ENCODE measurements around the gene FAF2.

The FAF2 gene

DNA sequence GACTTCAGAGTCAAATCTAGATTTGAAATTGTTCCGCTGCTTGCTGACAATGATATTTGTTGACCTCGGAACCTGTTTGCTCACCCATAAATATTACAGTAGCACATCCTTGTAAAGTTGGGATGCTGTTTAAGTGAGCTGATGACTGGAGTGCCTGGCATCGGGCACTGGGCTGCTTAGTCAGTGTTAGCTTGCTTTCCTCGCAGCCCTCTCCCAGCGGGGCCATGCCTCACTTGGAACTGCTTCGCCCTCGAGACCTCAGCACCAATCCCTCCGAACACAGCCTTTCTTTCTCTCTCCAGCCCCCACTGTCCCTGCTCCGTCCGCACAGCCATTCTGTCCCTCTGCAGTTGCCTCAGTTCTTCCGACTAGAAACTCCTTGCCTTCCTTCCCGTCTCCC lies 65.6 kb downstream of the FAF2 start:
- Histone ChIP-seq H2BK5ac (ENCODE audit: low read length) (no peak overlapping the region), H4K8ac (ENCODE audit: low read depth, low read length) (no peak overlapping the region), H3K4ac (ENCODE audit: low read depth, low read length) (no peak overlapping the region), H3K79me2 (ENCODE audit: control insufficient read depth, insufficient read depth, low read length) (no peaks in the 10 kb centered on the region), H2BK120ac (ENCODE audit: low read depth, low read length) (no peak overlapping the region), H3K4me2 (ENCODE audit: low read length) (no peak overlapping the region), H3K4me3 (ENCODE audit: low read length) (no peak overlapping the region), H3K36me3 (ENCODE audit: control insufficient read depth, insufficient read depth, low read length) (peaks cover 2% of the 10 kb centered on the region), H3K18ac (ENCODE audit: low read length) (no peak overlapping the region), H3K56ac (ENCODE audit: low read length) (no peak overlapping the region), H2BK15ac (replicated peaks; ENCODE audit: low read depth) (no peak overlapping the region), H2AK5ac (ENCODE audit: low read length) (no peak overlapping the region), H4K5ac (ENCODE audit: low read length) (no peak overlapping the region), H3K27me3 (ENCODE audit: insufficient read depth, low read length, poor library complexity) (no peaks in the 10 kb centered on the region), H3K27ac (ENCODE audit: low read depth, low read length) (no peak overlapping the region), H3K4me1 (ENCODE audit: control insufficient read depth, low read depth, low read length) (no peaks in the 10 kb centered on the region), H3K79me1 (ENCODE audit: low read length) (no peaks in the 10 kb centered on the region), H3K23ac (ENCODE audit: low read length) (no peak overlapping the region), H3K9ac (ENCODE audit: low read length) (no peak overlapping the region)
- DNase-seq: no peak
- WGBS (ENCODE audit: extremely low coverage, insufficient coverage, low lambda C conversion rate): no CpG with 5 or more reads among the region's 12 CpGs

DNA sequence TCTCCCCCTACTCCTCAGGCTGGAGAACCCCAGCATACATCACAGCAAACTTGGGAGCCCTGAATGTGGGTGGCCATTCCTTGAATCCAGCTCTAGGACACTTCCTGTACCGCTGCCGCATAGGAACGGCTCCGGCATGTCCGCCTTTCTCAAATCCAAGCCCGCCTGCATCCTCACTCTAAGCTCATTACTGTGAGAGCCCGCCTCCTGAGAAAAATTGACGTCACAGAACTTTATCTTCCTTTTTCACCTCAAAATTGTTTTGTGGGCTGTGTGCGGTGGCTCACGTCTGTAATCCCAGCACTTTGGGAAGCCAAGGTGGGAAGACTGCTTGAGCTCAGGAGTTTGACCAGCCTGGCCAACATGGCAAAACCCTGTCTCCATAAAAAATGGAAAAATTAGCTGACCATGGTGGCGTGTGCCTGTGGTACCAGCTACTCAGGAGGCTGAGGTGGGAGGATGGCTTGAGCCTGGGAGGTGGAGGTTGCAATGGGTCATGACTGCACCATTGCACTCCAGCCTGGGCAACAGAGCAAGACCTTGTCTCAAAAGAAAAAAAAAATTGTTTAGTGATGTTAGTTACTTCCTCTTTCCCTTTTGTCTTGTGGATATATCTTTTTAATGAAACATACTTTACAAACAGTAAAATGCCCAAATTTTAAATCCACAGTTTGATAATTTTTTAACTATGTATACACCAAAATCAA lies 66.2 kb downstream of the FAF2 start:
- WGBS (ENCODE audit: extremely low coverage, insufficient coverage, low lambda C conversion rate): no CpG with 5 or more reads among the region's 11 CpGs
- H2BK5ac ChIP-seq (ENCODE audit: low read length): no peak overlapping the region
- no peaks in the 10 kb centered on the region for H3K4me1 ChIP-seq (ENCODE audit: control insufficient read depth, low read depth, low read length)
- no peak overlapping the region for H3K4ac ChIP-seq (ENCODE audit: low read depth, low read length)
- no peak overlapping the region for H3K23ac ChIP-seq (ENCODE audit: low read length)
- no peak overlapping the region for H3K18ac ChIP-seq (ENCODE audit: low read length)
- H3K4me2 ChIP-seq (ENCODE audit: low read length): no peak overlapping the region
- H3K79me1 ChIP-seq (ENCODE audit: low read length): no peaks in the 10 kb centered on the region
- no peak overlapping the region for H4K5ac ChIP-seq (ENCODE audit: low read length)
- no peak overlapping the region for H3K9ac ChIP-seq (ENCODE audit: low read length)
- no peak for DNase-seq
- no peak overlapping the region for H4K8ac ChIP-seq (ENCODE audit: low read depth, low read length)
- H3K56ac ChIP-seq (ENCODE audit: low read length): no peak overlapping the region
- no peak overlapping the region for H2BK15ac ChIP-seq (replicated peaks; ENCODE audit: low read depth)
- H3K79me2 ChIP-seq (ENCODE audit: control insufficient read depth, insufficient read depth, low read length): no peaks in the 10 kb centered on the region
- no peaks in the 10 kb centered on the region for H3K27me3 ChIP-seq (ENCODE audit: insufficient read depth, low read length, poor library complexity)
- H2AK5ac ChIP-seq (ENCODE audit: low read length): no peak overlapping the region
- H3K27ac ChIP-seq (ENCODE audit: low read depth, low read length): no peak overlapping the region
- no peak overlapping the region for H3K4me3 ChIP-seq (ENCODE audit: low read length)
- H3K36me3 ChIP-seq (ENCODE audit: control insufficient read depth, insufficient read depth, low read length): no peaks in the 10 kb centered on the region
- H2BK120ac ChIP-seq (ENCODE audit: low read depth, low read length): no peak overlapping the region

DNA sequence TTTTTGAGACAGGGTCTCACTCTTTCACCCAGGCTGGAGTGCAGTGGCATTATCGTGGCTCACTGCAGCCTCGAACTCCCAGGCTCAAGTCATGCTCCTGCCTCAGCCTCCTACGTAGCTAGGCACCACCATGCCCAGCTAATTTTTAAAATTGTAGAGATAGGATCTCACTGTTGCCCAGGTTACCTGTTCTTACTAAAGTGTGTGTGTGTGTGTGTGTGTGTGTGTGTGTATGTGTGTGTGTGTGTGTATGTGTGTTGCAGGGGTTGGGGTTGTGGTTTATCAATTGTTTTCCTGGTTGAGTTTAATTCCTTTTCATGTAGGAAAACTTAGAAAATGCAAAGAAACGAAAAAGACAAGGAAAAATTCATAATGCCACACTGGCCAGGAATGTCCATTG lies 67.2 kb downstream of the FAF2 start:
- H3K79me1 ChIP-seq (ENCODE audit: low read length): no peaks in the 10 kb centered on the region
- DNase-seq: no peak
- no peak overlapping the region for H3K4me3 ChIP-seq (ENCODE audit: low read length)
- no peak overlapping the region for H2BK120ac ChIP-seq (ENCODE audit: low read depth, low read length)
- no peak overlapping the region for H2BK5ac ChIP-seq (ENCODE audit: low read length)
- H3K4ac ChIP-seq (ENCODE audit: low read depth, low read length): no peak overlapping the region
- no CpG with 5 or more reads among the region's 4 CpGs for WGBS (ENCODE audit: extremely low coverage, insufficient coverage, low lambda C conversion rate)
- H3K4me1 ChIP-seq (ENCODE audit: control insufficient read depth, low read depth, low read length): no peaks in the 10 kb centered on the region
- no peak overlapping the region for H2BK15ac ChIP-seq (replicated peaks; ENCODE audit: low read depth)
- no peaks in the 10 kb centered on the region for H3K36me3 ChIP-seq (ENCODE audit: control insufficient read depth, insufficient read depth, low read length)
- no peak overlapping the region for H3K4me2 ChIP-seq (ENCODE audit: low read length)
- H2AK5ac ChIP-seq (ENCODE audit: low read length): no peak overlapping the region
- no peak overlapping the region for H3K9ac ChIP-seq (ENCODE audit: low read length)
- no peak overlapping the region for H3K27ac ChIP-seq (ENCODE audit: low read depth, low read length)
- H4K5ac ChIP-seq (ENCODE audit: low read length): no peak overlapping the region
- H3K56ac ChIP-seq (ENCODE audit: low read length): no peak overlapping the region
- H3K79me2 ChIP-seq (ENCODE audit: control insufficient read depth, insufficient read depth, low read length): no peaks in the 10 kb centered on the region
- H3K18ac ChIP-seq (ENCODE audit: low read length): no peak overlapping the region
- H3K23ac ChIP-seq (ENCODE audit: low read length): no peak overlapping the region
- H3K27me3 ChIP-seq (ENCODE audit: insufficient read depth, low read length, poor library complexity): no peaks in the 10 kb centered on the region
- H4K8ac ChIP-seq (ENCODE audit: low read depth, low read length): no peak overlapping the region

DNA sequence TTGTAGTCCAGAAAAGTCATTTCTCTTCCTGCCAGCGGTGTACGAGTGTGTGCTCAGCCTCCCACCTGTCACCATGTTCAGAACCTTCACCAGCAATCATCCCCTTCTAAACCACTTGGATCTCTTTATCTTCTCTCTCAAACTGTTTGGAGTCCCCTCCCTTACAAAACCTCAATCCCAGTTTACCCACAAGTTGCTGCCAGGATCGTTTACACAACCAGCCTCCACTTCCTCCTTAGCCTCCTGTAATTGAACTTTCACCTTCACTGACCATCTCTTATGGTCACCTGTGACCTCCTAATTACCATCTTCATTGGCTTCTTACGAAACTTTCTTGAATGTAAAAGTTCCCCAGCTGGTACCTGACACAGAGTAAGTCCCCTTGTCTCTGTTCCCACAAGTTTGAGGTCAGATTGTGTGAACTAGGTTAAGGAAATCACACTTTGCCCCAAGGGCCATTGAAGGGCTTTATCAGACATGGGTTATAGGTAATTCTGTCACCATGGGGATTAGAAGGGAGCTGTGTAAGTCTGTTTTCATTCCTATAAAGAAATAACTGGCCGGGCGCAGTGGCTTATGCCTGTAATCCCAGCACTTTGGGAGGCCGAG lies 69.0 kb downstream of the FAF2 start:
- H3K18ac ChIP-seq (ENCODE audit: low read length): no peak overlapping the region
- no peak overlapping the region for H2BK5ac ChIP-seq (ENCODE audit: low read length)
- H2BK120ac ChIP-seq (ENCODE audit: low read depth, low read length): no peak overlapping the region
- H4K5ac ChIP-seq (ENCODE audit: low read length): no peak overlapping the region
- no peak for DNase-seq
- H3K4ac ChIP-seq (ENCODE audit: low read depth, low read length): no peak overlapping the region
- no peak overlapping the region for H3K27ac ChIP-seq (ENCODE audit: low read depth, low read length)
- no peaks in the 10 kb centered on the region for H3K27me3 ChIP-seq (ENCODE audit: insufficient read depth, low read length, poor library complexity)
- H3K79me2 ChIP-seq (ENCODE audit: control insufficient read depth, insufficient read depth, low read length): no peaks in the 10 kb centered on the region
- WGBS (ENCODE audit: extremely low coverage, insufficient coverage, low lambda C conversion rate): no CpG with 5 or more reads among the region's 7 CpGs
- no peaks in the 10 kb centered on the region for H3K79me1 ChIP-seq (ENCODE audit: low read length)
- H4K8ac ChIP-seq (ENCODE audit: low read depth, low read length): no peak overlapping the region
- no peak overlapping the region for H3K9ac ChIP-seq (ENCODE audit: low read length)
- H3K4me2 ChIP-seq (ENCODE audit: low read length): no peak overlapping the region
- H3K36me3 ChIP-seq (ENCODE audit: control insufficient read depth, insufficient read depth, low read length): no peaks in the 10 kb centered on the region
- no peak overlapping the region for H2AK5ac ChIP-seq (ENCODE audit: low read length)
- no peak overlapping the region for H2BK15ac ChIP-seq (replicated peaks; ENCODE audit: low read depth)
- no peak overlapping the region for H3K23ac ChIP-seq (ENCODE audit: low read length)
- H3K4me3 ChIP-seq (ENCODE audit: low read length): no peak overlapping the region
- H3K56ac ChIP-seq (ENCODE audit: low read length): no peak overlapping the region
- H3K4me1 ChIP-seq (ENCODE audit: control insufficient read depth, low read depth, low read length): no peaks in the 10 kb centered on the region

DNA sequence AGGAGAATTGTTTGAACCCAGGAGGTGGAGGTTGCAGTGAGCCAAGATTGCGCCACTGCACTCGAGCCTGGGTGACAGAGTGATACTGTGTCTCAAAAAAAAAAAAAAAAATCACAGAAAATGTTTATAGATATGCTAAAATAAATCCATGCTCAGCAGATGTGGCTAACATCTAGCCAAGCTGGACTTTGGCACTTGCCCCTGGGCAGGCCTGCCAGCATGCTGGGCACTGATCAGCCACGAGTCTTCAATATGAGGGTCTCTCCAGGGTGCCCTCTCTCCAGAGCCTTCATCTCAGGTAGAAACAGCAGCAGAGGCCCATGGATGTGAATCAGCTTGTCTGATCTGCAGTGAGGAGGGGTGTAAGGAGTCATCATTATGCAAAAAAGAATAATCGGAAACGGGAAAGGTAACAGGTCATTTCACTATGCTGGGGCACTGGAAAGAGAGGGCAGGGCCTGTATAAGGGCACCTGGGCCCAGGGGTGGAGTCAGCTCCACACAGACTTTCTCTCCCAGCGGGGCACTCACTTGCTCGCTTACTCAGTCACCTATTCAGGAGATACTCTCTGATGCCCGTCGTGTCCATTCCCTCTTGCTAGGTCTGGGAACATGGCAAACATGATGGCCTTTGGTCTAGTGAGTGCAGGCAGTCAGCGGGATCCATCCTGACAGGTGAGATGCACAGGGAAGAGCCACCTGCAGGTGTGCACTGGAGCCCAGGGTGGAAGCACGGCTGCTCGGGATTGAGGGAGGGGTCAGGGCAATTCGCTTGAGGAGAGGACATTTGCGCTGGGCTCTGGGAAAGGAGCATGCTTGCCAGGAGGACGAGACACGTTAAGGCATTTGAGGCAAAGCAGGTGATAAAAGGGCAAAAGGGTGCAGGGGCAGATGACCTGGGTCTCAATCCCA lies 71.9 kb downstream of the FAF2 start:
- Histone ChIP-seq H3K36me3 (ENCODE audit: control insufficient read depth, insufficient read depth, low read length) (no peaks in the 10 kb centered on the region), H3K4me2 (ENCODE audit: low read length) (no peak overlapping the region), H4K8ac (ENCODE audit: low read depth, low read length) (no peak overlapping the region), H3K79me1 (ENCODE audit: low read length) (no peaks in the 10 kb centered on the region), H3K4ac (ENCODE audit: low read depth, low read length) (no peak overlapping the region), H3K4me3 (ENCODE audit: low read length) (no peak overlapping the region), H3K9ac (ENCODE audit: low read length) (no peak overlapping the region), H3K23ac (ENCODE audit: low read length) (no peak overlapping the region), H3K4me1 (ENCODE audit: control insufficient read depth, low read depth, low read length) (no peaks in the 10 kb centered on the region), H3K79me2 (ENCODE audit: control insufficient read depth, insufficient read depth, low read length) (no peaks in the 10 kb centered on the region), H3K27me3 (ENCODE audit: insufficient read depth, low read length, poor library complexity) (no peaks in the 10 kb centered on the region), H3K56ac (ENCODE audit: low read length) (no peak overlapping the region), H2AK5ac (ENCODE audit: low read length) (no peak overlapping the region), H2BK15ac (replicated peaks; ENCODE audit: low read depth) (no peak overlapping the region), H3K27ac (ENCODE audit: low read depth, low read length) (no peak overlapping the region), H3K18ac (ENCODE audit: low read length) (no peak overlapping the region), H2BK5ac (ENCODE audit: low read length) (no peak overlapping the region), H2BK120ac (ENCODE audit: low read depth, low read length) (no peak overlapping the region), H4K5ac (ENCODE audit: low read length) (no peak overlapping the region)
- WGBS (ENCODE audit: extremely low coverage, insufficient coverage, low lambda C conversion rate): no CpG with 5 or more reads among the region's 16 CpGs
- no peak for DNase-seq
